ENCODE data around the gene IDI2. TPM values are rescaled to one million over a fixed set of nuclear protein-coding genes. Genes with fewer than 3 reads are reported as not detected.
A peak's percentile ranks its signal among the peaks of the same experiment; 100 is the strongest.

Gene IDI2
- 100 to 1,000 TPM in 2 of 4 donors, 10 to 100 TPM in 2; 43.7 to 204 (median 86.7) TPM for total RNA-seq

DNA sequence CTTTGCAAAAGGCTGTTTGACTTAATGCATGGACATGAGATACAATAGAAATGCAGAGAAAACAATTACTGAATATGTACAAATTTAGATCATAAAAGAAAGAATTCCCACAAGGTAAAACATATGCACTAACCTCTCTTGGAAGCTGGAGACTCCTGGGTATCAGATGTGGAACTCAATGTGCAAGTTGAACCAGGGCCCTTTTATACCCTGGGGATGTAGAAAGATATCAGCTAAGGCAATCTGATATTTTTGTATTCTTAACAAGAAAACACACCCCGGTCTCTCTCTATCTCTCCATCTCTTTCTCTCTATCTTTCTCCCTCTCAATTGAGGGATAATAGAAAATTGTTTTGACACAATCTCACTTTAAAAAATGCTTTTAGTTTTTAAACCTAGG lies at the start of gene IDI2:
Gene IDI2 (minus strand): TSS at position 177 of the 400 bp plus-strand sequence. CDS start 1,136 bp downstream, outside the sequence.
- H3K4me1 ChIP-seq: peaks cover 37 to 38% of the 10 kb centered on the region in 2 donors
- no peaks in the 10 kb centered on the region for H3K9me3 ChIP-seq
- intact Hi-C loops (cut with DNase I; ENCODE audit: low total_unique reads): loop anchor here (2.0 to 5.0 kb wide), 2 partner anchors 23 to 153 kb away; partner anchors contain the start of gene IDI1
- no peaks in the 10 kb centered on the region for H3K27me3 ChIP-seq
- TF ChIP-seq, protein P1, sequence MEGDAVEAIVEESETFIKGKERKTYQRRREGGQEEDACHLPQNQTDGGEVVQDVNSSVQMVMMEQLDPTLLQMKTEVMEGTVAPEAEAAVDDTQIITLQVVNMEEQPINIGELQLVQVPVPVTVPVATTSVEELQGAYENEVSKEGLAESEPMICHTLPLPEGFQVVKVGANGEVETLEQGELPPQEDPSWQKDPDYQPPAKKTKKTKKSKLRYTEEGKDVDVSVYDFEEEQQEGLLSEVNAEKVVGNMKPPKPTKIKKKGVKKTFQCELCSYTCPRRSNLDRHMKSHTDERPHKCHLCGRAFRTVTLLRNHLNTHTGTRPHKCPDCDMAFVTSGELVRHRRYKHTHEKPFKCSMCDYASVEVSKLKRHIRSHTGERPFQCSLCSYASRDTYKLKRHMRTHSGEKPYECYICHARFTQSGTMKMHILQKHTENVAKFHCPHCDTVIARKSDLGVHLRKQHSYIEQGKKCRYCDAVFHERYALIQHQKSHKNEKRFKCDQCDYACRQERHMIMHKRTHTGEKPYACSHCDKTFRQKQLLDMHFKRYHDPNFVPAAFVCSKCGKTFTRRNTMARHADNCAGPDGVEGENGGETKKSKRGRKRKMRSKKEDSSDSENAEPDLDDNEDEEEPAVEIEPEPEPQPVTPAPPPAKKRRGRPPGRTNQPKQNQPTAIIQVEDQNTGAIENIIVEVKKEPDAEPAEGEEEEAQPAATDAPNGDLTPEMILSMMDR (IDR thresholded peaks at IDR 0.05 in 4 of 5, conservative IDR thresholded peaks at IDR 0.05 in 1 of 5): no peak
- TF ChIP-seq POLR2A (IDR thresholded peaks at IDR 0.05): peak; percentile 26 to 70
- in situ Hi-C loops (cut with MboI; ENCODE audit: low sequenced_read_pairs in 4 of 4): no loop called here
- DNase-seq: no peak
- peak; percentile 67 to 77 for ATAC-seq
- peak within 1 kb of the TSS in 3 of 4 donors; percentile 39 to 47 (median 40) for H3K4me3 ChIP-seq
- H3K27ac ChIP-seq: peak within 1 kb of the TSS; percentile 85 to 95 (median 90)
- H3K36me3 ChIP-seq: peaks cover 0 to 10% of the 10 kb centered on the region in 2 donors

DNA sequence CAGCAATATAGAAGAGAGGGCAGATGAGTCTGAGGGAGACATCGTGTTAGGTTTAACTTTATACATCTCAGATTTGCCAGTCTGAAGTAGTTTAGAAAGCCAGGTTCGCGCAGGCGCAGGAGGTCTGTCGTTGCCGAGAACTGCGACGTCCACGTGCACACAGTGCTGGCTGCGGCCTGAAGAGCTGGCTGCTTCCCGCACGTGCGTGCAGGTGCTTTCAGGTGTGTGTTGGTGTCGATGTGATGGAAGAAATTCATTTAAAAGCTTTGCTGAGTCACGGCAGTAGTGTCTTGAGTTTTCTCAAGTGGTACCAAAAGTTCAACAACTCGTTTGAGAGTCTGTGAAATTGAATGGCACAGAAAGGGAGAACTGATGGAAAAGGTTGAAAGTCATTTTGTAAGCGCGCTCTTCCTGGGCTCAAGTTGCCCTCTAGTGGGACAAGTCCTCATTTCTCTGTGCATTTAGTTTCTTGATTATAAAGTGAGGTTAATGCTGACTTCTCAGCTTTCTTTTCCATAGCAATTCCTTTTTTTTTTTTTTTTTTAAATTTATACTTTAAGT lies 49.2 kb upstream of the IDI2 start:
- H3K9me3 ChIP-seq: no peaks in the 10 kb centered on the region
- no peak for DNase-seq
- intact Hi-C loops (cut with DNase I; ENCODE audit: low total_unique reads): no loop called here
- no peaks in the 10 kb centered on the region for H3K27me3 ChIP-seq
- TF ChIP-seq, protein P1 (IDR thresholded peaks at IDR 0.05 in 4 of 5, conservative IDR thresholded peaks at IDR 0.05 in 1 of 5): peak in 2 of 5 experiments; percentile 20 to 27
- TF ChIP-seq POLR2A (IDR thresholded peaks at IDR 0.05): no peak
- H3K4me3 ChIP-seq: no peak overlapping the region
- ATAC-seq: peak in 1 of 2 donors; percentile 41
- peaks cover 5% of the 10 kb centered on the region in 2 donors for H3K4me1 ChIP-seq
- in situ Hi-C loops (cut with MboI; ENCODE audit: low sequenced_read_pairs in 4 of 4): no loop called here
- H3K36me3 ChIP-seq: peaks cover 0 to 49% of the 10 kb centered on the region in 2 donors
- H3K27ac ChIP-seq: no peak overlapping the region

DNA sequence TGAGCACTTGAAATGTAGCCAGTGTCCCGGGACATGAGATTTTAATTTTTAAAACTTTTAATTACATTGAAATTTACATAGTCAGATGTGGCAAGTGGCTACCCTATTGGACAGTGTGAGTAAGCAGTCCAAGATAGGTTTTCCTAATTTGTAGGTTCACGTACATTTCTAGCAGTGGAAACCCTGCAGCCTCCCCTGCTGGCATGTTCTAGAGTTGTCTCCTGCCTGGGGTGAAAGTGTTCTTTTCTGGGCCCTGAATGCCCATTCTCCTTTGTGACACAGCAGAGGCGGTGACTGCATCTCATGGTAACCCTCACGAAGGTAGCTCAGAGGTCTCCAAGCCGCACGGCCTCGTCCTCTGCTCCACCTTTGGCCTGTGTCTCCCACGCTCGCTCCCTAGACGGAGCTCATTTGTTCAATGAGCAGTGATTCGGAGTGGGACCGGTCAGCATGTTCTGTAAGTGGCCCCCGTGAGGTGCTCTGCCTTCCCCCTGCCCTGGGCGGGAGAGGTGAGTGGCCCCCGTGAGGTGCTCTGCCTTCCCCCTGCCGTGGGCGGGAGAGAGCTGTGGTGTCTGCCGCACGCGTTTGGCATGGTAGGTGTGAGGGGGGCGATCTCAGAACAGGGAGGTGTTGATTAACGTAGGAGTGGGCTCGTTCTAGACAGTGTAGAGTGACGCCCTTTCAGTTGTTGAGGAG lies 48.5 kb upstream of the IDI2 start:
- TF ChIP-seq, protein P1 (IDR thresholded peaks at IDR 0.05 in 4 of 5, conservative IDR thresholded peaks at IDR 0.05 in 1 of 5): no peak
- TF ChIP-seq POLR2A (IDR thresholded peaks at IDR 0.05): no peak
- no peaks in the 10 kb centered on the region for H3K9me3 ChIP-seq
- intact Hi-C loops (cut with DNase I; ENCODE audit: low total_unique reads) (no loop called here), in situ Hi-C loops (cut with MboI; ENCODE audit: low sequenced_read_pairs in 4 of 4) (no loop called here)
- H3K4me3 ChIP-seq: no peak overlapping the region
- no peak for ATAC-seq
- no peak for DNase-seq
- H3K36me3 ChIP-seq: peaks cover 0 to 43% of the 10 kb centered on the region in 2 donors
- peaks cover 5% of the 10 kb centered on the region in 2 donors for H3K4me1 ChIP-seq
- peak overlapping the region in 1 of 4 donors; percentile 13 for H3K27ac ChIP-seq
- H3K27me3 ChIP-seq: no peaks in the 10 kb centered on the region

DNA sequence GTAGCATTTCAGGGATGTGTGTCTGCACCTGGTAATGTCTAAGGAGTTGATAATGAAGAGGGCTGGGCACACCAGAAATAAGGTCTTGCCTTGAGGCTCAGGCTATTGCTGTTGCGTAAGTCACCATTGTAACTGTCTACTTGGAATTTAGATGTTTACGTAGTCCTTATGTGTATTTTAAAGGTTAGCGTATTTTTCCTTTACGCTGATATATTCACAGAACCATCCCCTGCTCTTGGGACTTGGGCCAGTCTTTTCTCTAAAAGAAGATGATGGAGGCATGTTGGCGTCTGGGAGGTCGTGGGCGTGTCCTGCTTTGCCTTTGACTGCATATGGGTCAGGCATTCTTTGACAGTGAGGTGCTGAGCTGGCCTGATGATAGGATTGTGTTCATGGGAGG lies 45.3 kb upstream of the IDI2 start:
- no peak for ATAC-seq
- Histone ChIP-seq H3K4me1 (peaks cover 5% of the 10 kb centered on the region in 2 donors), H3K36me3 (peaks cover 0 to 29% of the 10 kb centered on the region in 2 donors), H3K9me3 (no peaks in the 10 kb centered on the region), H3K4me3 (no peak overlapping the region), H3K27me3 (no peaks in the 10 kb centered on the region), H3K27ac (peak overlapping the region in 1 of 4 donors; percentile 28)
- no peak for DNase-seq
- intact Hi-C loops (cut with DNase I; ENCODE audit: low total_unique reads): no loop called here
- TF ChIP-seq POLR2A (IDR thresholded peaks at IDR 0.05): no peak
- in situ Hi-C loops (cut with MboI; ENCODE audit: low sequenced_read_pairs in 4 of 4): no loop called here
